Fibroblast of villous mesenchyme (primary cell): Measurements from ENCODE around the gene MELTF. TPM values are rescaled to one million over a fixed set of nuclear protein-coding genes. Genes with fewer than 3 reads are reported as not detected.

ENCODE experiments used
- DNase-seq: peaks from one replicate; pipeline ENCODE4 v3.0.0-alpha.2; 2010; ENCODE audit warnings: low read depth
- H3K4me3 ChIP-seq: 2 replicates; pipeline ENCODE4 v1.5.1; 2011; ENCODE audit warnings: low read depth, mild to moderate bottlenecking, low read length
- total RNA-seq: library from RNA; depleted of rRNA; stranded (reverse); fragments of >200 nt; gene quantifications from 2 replicates; pipeline ENCODE4 v1.2.3, GENCODE V29; 2012
- TF ChIP-seq, protein P1 (sequence below): IDR thresholded peaks from 2 replicates; pipeline ENCODE4 v1.5.1; 2012; ENCODE audit warnings: low read depth, mild to moderate bottlenecking, low read length; ENCODE audit not compliant: insufficient read depth

MELTF gene
- total RNA-seq, 1 donor = 4.7 TPM

- TF ChIP-seq, protein P1, sequence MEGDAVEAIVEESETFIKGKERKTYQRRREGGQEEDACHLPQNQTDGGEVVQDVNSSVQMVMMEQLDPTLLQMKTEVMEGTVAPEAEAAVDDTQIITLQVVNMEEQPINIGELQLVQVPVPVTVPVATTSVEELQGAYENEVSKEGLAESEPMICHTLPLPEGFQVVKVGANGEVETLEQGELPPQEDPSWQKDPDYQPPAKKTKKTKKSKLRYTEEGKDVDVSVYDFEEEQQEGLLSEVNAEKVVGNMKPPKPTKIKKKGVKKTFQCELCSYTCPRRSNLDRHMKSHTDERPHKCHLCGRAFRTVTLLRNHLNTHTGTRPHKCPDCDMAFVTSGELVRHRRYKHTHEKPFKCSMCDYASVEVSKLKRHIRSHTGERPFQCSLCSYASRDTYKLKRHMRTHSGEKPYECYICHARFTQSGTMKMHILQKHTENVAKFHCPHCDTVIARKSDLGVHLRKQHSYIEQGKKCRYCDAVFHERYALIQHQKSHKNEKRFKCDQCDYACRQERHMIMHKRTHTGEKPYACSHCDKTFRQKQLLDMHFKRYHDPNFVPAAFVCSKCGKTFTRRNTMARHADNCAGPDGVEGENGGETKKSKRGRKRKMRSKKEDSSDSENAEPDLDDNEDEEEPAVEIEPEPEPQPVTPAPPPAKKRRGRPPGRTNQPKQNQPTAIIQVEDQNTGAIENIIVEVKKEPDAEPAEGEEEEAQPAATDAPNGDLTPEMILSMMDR = no peak
- peak overlapping the region; percentile 71 for H3K4me3 ChIP-seq
- DNase-seq = no peak
Measured at GRCh38 chr3:196967412-196968232, 62.0 kb downstream of the MELTF start.

DNA sequence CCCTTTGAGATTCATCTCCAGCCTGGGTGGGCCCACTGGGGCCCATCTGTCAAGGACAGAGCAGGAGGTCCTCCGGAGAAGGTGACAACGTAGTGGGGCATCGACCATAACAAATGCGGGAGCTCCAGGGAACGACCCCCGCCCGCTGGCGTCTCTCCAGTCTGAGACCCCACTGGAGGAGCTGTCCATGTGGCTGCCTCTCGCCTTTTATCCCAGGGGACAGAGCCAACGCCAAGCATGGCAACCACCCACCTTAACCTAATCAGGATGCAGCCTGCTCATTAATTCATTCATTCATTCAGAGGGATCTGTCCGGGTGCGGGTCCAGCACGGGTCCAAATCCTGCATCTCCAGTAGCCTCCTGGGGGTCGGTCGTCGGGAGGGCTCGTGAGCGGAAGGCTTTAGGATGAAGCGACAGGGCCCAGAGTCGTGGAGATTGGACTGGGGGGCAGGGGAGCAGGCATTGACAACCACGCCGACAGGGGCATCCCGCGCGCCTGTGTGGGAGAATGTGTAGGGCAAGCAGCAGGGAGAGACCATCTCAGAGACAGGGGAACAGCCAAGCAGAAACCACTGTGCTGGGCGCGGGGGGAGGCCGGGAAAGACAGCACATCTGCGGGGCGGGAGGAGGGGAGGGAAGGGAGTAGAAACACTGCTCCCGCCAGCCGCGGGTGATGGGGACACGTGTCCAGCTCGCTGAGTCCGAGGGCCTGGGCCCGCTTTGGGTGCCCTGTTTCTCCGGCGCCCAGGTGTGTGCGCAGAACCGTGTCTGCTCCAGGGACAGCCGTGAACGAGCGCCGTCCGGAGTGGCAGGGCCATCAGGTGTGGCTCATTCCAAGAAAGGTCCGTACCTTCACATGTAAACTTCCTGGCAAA is 62.9 kb downstream of the MELTF start:
- H3K4me3 ChIP-seq = no peak overlapping the region
- TF ChIP-seq, protein P1 = no peak
- DNase-seq = no peak

DNA sequence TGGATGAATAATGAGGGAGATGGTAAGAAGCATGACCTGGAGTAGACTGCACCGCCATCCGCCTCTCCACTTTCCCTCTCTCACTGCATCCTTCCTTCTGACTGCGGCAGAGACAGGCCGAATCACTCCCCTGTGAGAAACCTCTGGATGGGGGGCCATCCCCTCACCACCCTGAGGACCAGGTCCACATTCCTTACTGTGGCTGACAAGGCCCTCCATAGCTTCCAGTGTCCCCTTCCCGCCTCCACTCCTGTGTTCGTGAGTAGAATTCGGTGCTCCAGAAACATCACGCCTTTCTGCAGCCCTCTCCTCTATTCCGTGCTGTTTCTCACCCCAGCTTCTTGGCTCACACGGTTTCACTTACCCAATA is 63.8 kb downstream of the MELTF start:
- DNase-seq = no peak
- TF ChIP-seq, protein P1 = no peak
- no peak overlapping the region for H3K4me3 ChIP-seq

GRCh38 chr3:196965112-196965803 is 64.4 kb downstream of the MELTF start:
- no peak overlapping the region for H3K4me3 ChIP-seq
- no peak for DNase-seq

GRCh38 chr3:196963631-196963953 is 66.0 kb downstream of the MELTF start:
- no peak for DNase-seq
- TF ChIP-seq, protein P1 = no peak
- H3K4me3 ChIP-seq = no peak overlapping the region

More at GRCh38 chr3:196965112-196965803, 64.4 kb downstream of the MELTF start:
- TF ChIP-seq, protein P1 = no peak

DNA sequence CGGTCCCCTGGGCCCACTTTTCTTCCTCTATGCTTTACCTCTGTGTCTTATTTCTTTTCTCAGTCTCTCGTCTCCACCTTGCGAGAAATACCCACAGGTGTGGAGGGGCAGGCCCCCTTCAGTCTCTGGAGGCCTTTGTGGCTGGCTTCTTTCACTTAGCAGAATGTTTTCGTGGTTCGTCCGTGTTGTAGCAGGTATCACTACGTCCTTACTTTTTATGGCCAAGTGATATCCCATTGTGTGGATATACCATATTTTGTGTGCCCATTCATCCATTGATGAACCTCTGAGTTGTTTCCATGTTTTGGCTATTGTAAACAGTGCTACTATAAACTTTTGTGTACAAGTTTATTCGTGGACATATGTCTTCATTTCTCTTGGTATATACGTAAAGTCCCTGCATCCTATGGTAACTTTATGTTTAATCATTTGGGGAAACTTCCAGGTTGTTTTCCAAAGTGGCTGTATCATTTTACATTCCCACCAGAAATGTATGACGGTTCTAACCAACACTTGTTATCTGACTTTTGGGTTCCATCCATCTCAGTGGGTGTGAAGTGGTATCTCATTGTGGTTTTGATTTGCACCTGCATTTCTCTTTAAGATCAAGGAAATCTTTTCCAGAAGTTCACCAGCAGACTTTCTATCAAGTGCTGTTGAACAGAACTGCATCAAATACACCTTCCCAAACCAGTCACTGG is 66.5 kb downstream of the MELTF start:
- no peak overlapping the region for H3K4me3 ChIP-seq
- no peak for DNase-seq
- TF ChIP-seq, protein P1 = no peak
